WI38 (cell line): ENCODE measurements around the gene KRTAP2-3.
"Not testable (repeated sequence)": the region's sequence is repeated elsewhere in the genome, so short reads cannot be mapped to it uniquely, and the experiment has no call there.

ENCODE experiments used
- H3K4me3 ChIP-seq: 2 replicates; pipeline ENCODE4 v1.5.1; 2011; ENCODE audit warnings: low read depth, mild to moderate bottlenecking, control low read depth, low read length
- TF ChIP-seq, protein P1 (sequence below): IDR thresholded peaks from 2 replicates; pipeline ENCODE4 v1.5.1; 2012; ENCODE audit warnings: low read depth, mild to moderate bottlenecking, control low read depth, low read length

Gene KRTAP2-3

DNA sequence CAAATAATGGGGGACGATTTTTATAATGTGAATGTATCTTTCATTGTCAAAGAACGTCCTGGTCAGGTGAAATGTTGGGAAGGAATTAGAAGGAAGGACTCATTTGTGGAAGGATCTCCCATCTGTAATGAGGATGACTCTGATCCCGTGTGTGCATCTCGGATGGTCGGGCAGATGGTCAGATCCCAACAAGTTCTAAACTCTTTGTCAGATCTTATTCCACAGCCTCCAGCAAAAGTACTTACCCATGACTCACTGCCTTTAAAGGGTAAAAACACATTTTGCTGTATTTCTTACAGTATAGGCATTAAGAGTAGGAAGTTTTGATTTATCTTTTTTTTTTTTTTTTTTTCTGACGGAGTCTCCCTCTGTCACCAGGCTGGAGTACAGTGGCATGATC, 38.6 kb upstream of the KRTAP2-3 start:
- no peak overlapping the region for H3K4me3 ChIP-seq

DNA sequence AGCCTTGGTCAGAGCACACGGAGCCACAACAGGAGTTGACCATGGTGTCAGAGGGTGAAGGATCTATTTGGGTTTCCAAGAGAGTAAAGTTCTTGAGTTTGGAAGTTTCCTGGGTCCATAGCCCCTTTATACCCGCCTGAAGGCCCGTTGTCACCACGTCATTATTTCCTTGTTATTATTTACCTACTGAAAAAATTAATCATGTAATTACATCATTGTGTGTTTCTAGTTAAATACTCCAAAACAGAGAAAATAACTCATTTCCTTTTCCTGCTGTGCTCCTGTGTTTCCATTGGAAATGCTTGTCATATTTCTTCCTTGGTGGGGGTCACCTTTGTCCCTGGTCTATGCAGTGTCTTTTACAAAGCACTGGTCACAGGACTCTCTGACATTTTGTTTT, 38.1 kb upstream of the KRTAP2-3 start, which contains the start of gene KRTAP4-8:
Gene KRTAP4-8 (minus strand): TSS at position 101 of the 400 bp plus-strand sequence. CDS start 58 bp downstream, at position 43.
- TF ChIP-seq, protein P1, sequence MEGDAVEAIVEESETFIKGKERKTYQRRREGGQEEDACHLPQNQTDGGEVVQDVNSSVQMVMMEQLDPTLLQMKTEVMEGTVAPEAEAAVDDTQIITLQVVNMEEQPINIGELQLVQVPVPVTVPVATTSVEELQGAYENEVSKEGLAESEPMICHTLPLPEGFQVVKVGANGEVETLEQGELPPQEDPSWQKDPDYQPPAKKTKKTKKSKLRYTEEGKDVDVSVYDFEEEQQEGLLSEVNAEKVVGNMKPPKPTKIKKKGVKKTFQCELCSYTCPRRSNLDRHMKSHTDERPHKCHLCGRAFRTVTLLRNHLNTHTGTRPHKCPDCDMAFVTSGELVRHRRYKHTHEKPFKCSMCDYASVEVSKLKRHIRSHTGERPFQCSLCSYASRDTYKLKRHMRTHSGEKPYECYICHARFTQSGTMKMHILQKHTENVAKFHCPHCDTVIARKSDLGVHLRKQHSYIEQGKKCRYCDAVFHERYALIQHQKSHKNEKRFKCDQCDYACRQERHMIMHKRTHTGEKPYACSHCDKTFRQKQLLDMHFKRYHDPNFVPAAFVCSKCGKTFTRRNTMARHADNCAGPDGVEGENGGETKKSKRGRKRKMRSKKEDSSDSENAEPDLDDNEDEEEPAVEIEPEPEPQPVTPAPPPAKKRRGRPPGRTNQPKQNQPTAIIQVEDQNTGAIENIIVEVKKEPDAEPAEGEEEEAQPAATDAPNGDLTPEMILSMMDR, result no peak
- no peak within 1 kb of the TSS for H3K4me3 ChIP-seq

More for the DNA sequence above, 38.6 kb upstream of the KRTAP2-3 start:
- TF ChIP-seq, protein P1, result no peak

DNA sequence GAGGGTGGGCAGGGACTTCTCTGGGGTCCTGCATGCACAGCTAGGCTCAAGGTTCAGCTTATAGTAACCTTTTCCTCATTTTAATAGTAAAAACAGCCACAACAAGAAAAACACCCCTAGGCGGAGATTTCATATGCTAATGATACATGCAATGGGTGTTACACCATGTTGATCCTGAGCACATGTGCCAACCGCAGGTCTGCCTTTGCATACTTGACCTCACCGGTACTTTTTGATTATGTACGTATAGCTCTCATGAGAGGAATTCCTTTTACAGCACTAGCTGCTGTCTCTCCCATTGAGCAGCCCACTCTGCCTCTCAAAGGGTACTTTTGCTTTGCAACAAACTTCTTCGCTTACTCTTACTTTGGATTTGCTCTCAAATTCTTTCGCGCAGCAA, 36.1 kb upstream of the KRTAP2-3 start:
- H3K4me3 ChIP-seq, result no peak overlapping the region
- TF ChIP-seq, protein P1, result no peak

DNA sequence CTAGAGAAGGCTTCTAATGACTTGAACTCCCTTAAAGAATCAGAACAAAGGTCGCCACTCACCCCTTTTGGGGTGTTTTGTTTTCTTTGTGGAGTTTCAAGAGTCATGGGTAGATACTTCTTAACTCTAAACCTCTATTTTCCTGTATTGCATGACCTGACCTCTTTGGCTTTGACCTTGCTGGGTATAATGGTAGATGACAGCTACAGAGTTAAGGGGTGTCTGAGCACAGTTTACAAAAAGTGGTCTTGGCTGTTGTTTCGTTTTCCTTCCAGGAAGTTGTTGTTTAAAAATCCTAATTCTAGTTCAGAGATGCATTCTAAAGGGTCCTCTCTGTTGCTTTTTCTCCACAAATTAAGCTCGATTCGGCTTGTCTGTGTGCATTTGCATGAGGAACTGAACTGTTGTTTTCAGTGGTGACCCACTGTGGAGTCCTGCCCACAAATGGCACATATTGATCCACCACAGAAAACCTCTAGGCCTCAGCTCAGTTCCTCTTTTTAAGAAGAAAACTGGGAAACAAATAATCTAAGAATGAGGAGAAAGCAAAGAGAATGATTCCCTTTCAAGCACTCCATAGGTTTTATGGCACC, 28.9 kb upstream of the KRTAP2-3 start:
- H3K4me3 ChIP-seq, result not testable (repeated sequence)

DNA sequence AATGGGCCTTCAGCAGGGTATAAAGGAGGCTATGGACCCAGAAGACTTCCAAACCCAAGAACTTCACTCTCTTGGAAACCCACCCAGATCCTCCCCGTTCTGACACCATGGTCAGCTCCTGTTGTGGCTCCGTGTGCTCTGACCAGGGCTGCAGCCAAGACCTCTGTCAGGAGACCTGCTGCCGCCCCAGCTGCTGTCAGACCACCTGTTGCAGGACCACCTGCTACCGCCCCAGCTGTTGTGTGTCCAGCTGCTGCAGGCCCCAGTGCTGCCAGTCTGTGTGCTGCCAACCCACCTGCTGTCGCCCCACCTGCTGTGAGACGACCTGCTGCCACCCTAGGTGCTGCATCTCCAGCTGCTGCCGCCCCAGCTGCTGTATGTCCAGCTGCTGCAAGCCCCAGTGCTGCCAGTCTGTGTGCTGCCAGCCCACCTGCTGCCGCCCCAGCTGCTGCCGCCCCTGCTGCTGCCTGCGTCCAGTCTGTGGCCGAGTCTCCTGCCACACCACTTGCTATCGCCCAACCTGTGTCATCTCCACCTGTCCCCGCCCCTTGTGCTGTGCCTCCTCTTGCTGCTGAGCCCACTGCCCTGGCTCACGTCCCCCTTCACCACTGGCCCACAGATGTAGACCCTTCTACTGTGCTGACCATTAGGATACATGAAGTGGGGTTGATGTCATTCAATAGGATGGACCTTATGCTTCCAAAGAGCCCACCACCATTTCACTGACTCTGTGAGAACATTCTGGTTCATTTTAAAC, 24.4 kb upstream of the KRTAP2-3 start, which contains the start of gene KRTAP4-7:
Gene KRTAP4-7 (plus strand): TSS at position 51 of the 757 bp plus-strand sequence. CDS start 57 bp downstream, at position 108.
- not testable (repeated sequence) for H3K4me3 ChIP-seq

DNA sequence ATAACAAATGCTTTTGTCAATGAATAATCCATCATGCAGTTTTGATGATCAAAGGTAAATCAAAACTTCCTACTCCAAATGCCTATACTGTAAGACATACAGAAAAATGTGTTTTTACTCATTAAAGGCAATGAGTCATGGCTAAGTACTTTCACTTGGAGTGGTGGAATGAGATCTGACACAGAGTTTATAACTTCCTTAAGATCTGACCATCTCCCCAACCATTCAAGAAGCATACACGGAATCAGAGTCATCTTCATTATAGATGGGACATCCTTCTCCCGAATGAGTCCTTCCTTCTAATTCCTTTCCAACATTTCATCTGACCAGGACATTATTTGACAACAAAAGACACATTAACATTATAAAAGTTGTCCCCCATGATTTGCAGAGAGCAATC, 23.5 kb upstream of the KRTAP2-3 start:
- H3K4me3 ChIP-seq, result not testable (repeated sequence)

DNA sequence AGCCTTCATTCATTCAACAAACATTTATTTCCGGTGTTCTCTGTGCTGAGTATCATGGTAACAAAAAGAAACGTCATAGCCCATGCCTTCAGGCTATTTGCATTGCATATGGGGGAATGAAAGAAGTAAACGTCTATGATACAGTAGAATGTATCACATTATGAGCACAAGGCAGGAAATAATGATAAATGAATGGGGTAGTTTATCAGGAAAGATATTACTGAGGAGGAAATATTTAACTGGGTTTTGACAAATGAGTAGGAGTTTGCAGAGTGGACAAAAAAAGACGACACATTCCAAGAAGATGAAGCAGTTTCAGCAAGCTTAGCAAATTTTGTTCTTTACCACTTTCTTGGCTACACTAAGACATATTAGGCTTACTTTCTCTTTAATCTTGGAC, 22.7 kb upstream of the KRTAP2-3 start:
- TF ChIP-seq, protein P1, result no peak
- H3K4me3 ChIP-seq, result no peak overlapping the region

DNA sequence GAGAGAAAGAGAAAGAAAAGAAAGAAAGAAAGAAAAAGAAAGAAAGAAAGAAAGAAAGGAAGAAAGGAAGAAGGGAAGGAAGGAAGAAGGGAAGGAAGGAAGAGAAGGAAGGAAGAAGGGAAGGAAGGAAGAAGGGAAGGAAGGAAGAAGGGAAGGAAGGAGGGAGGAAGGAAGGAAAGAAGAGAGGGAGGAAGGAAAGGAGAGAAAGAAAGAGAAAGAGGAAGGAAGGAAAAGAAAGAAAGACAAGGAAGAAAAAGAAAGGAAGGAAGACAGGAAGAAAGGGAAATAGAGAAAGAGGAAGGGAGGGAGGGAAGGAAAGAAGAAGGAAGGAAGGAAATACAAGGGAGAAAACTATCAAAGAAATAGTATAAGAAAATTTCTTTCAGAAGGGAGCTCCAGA, 16.9 kb upstream of the KRTAP2-3 start:
- no peak overlapping the region for H3K4me3 ChIP-seq
- TF ChIP-seq, protein P1, result no peak

DNA sequence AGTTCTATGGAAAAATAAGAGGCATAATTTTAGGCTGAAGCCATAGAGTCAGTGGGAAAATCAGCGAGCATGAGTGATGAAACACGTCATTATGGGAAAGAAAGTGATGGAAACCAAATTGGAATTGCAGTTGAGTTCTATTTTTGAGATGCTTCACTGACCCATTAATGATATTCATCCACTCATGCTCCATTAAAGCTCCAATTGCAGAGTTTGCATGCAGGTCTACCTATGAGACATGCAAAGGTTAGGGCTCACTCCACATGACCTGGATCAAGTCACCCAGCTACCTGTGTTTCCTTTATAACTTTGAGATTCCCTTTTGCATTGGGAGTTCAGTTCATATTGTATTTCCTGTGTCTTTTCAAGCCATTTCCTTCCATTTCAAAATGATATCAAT, 13.8 kb upstream of the KRTAP2-3 start:
- TF ChIP-seq, protein P1, result no peak
- no peak overlapping the region for H3K4me3 ChIP-seq
